Measurements from ENCODE around the gene GABBR2. TPM values are rescaled to one million over a fixed set of nuclear protein-coding genes. Genes with fewer than 3 reads are reported as not detected.

Gene GABBR2
- total and polyA plus RNA-seq, 2 experiments from 2014 or later = 0.89 to 1.3 TPM

DNA sequence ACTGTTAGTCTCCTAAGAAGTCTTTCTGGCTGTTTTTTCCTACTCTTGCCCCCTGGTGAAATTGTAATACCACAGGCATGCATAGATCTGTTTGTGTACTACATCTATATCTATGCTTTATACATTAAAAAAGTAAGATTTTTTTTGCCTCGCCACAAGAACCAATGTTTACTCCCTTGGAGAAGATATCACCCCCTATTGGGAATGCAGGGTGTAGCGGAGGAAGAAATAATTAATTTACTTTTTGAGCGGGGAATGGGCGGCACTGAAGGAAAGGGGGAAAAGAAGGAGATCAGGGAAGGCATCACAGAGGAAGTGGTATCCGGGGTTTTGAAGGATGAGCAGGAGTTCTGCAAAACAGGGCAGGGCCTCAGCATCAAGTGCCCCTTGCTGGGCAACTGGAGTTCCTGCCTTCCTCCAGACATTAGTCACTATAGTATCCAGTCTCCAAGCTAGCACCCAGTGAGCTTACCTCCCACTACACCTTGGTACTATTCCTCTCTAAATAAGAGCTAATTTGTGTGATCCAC is 134.9 kb downstream of the GABBR2 start (continued):
- TF ChIP-seq, protein P1, sequence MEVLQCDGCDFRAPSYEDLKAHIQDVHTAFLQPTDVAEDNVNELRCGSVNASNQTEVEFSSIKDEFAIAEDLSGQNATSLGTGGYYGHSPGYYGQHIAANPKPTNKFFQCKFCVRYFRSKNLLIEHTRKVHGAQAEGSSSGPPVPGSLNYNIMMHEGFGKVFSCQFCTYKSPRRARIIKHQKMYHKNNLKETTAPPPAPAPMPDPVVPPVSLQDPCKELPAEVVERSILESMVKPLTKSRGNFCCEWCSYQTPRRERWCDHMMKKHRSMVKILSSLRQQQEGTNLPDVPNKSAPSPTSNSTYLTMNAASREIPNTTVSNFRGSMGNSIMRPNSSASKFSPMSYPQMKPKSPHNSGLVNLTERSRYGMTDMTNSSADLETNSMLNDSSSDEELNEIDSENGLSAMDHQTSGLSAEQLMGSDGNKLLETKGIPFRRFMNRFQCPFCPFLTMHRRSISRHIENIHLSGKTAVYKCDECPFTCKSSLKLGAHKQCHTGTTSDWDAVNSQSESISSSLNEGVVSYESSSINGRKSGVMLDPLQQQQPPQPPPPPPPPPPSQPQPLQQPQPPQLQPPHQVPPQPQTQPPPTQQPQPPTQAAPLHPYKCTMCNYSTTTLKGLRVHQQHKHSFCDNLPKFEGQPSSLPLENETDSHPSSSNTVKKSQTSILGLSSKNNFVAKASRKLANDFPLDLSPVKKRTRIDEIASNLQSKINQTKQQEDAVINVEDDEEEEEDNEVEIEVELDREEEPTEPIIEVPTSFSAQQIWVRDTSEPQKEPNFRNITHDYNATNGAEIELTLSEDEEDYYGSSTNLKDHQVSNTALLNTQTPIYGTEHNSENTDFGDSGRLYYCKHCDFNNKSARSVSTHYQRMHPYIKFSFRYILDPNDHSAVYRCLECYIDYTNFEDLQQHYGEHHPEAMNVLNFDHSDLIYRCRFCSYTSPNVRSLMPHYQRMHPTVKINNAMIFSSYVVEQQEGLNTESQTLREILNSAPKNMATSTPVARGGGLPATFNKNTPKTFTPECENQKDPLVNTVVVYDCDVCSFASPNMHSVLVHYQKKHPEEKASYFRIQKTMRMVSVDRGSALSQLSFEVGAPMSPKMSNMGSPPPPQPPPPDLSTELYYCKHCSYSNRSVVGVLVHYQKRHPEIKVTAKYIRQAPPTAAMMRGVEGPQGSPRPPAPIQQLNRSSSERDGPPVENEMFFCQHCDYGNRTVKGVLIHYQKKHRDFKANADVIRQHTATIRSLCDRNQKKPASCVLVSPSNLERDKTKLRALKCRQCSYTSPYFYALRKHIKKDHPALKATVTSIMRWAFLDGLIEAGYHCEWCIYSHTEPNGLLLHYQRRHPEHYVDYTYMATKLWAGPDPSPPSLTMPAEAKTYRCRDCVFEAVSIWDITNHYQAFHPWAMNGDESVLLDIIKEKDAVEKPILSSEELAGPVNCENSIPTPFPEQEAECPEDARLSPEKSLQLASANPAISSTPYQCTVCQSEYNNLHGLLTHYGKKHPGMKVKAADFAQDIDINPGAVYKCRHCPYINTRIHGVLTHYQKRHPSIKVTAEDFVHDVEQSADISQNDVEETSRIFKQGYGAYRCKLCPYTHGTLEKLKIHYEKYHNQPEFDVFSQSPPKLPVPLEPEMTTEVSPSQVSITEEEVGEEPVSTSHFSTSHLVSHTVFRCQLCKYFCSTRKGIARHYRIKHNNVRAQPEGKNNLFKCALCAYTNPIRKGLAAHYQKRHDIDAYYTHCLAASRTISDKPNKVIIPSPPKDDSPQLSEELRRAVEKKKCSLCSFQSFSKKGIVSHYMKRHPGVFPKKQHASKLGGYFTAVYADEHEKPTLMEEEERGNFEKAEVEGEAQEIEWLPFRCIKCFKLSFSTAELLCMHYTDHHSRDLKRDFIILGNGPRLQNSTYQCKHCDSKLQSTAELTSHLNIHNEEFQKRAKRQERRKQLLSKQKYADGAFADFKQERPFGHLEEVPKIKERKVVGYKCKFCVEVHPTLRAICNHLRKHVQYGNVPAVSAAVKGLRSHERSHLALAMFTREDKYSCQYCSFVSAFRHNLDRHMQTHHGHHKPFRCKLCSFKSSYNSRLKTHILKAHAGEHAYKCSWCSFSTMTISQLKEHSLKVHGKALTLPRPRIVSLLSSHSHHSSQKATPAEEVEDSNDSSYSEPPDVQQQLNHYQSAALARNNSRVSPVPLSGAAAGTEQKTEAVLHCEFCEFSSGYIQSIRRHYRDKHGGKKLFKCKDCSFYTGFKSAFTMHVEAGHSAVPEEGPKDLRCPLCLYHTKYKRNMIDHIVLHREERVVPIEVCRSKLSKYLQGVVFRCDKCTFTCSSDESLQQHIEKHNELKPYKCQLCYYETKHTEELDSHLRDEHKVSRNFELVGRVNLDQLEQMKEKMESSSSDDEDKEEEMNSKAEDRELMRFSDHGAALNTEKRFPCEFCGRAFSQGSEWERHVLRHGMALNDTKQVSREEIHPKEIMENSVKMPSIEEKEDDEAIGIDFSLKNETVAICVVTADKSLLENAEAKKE (CRISPR knock-in tag; IDR thresholded peaks at IDR 0.05) = no peak

DNA sequence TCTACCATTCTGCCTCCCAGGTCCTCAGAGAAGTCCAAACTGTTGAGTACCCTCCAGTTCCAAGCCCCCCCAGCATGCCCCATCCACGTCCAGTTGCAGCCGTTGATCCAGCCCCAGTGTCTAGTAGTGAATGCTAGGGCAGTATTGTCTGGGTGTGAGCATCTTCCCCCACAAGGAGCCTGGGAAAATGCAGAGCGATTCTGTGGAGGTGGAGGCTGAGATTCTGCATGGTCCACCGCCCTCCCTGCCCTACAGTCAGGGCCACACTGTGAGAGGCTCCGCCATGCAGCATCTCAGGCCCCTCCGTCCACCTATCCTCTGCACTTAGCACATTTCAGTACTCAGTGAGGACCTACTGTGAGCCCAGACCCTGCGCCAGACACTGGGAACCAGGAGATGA is 135.9 kb downstream of the GABBR2 start:
- H3K27ac Mint-ChIP-seq = no peak overlapping the region
- H3K4me3 ChIP-seq = no peak overlapping the region
- H3K79me2 ChIP-seq (replicated peaks; ENCODE audit: insufficient read depth) = no peaks in the 10 kb centered on the region
- peaks cover 3% of the 10 kb centered on the region for H3K27me3 Mint-ChIP-seq (ENCODE audit: insufficient read depth, low read depth, poor library complexity)
- no peaks in the 10 kb centered on the region for H3K4me1 ChIP-seq (ENCODE audit: insufficient read depth)
- H3K27me3 ChIP-seq (ENCODE audit: insufficient read depth) = no peaks in the 10 kb centered on the region
- H3K36me3 ChIP-seq (ENCODE audit: insufficient read depth) = no peaks in the 10 kb centered on the region
- no peak overlapping the region for H3K27ac ChIP-seq (ENCODE audit: low read depth)
- no peak overlapping the region for H3K4me2 ChIP-seq
- no peaks in the 10 kb centered on the region; the same call in 2 of the 3 replicates for H3K4me1 Mint-ChIP-seq
- DNase-seq (ENCODE audit: low spot score) (no peak), ATAC-seq (no peak)
- H3K9me3 Mint-ChIP-seq = no peaks in the 10 kb centered on the region; the same call in 2 of the 3 replicates
- H3F3A ChIP-seq (replicated peaks; ENCODE audit: low read depth) = no peaks in the 10 kb centered on the region
- H2AFZ ChIP-seq = no peak overlapping the region
- H3K9me2 ChIP-seq (ENCODE audit: insufficient read depth) = no peaks in the 10 kb centered on the region
- no peak overlapping the region for H3K4me3 Mint-ChIP-seq
- H3K36me3 Mint-ChIP-seq (ENCODE audit: low read depth) = no peaks in the 10 kb centered on the region
- H4K20me1 ChIP-seq (replicated peaks; ENCODE audit: insufficient read depth) = no peaks in the 10 kb centered on the region
- TF ChIP-seq, protein P1 (CRISPR knock-in tag; IDR thresholded peaks at IDR 0.05) = no peak
- TF ChIP-seq NANOG (IDR thresholded peaks at IDR 0.05; ENCODE audit: borderline replicate concordance) (no peak), CREB1 (CRISPR knock-in tag; IDR thresholded peaks at IDR 0.05; ENCODE audit: low read depth) (no peak), POLR2AphosphoS5 (IDR thresholded peaks at IDR 0.05; ENCODE audit: low read depth) (no peak)
- TF ChIP-seq, protein P2, sequence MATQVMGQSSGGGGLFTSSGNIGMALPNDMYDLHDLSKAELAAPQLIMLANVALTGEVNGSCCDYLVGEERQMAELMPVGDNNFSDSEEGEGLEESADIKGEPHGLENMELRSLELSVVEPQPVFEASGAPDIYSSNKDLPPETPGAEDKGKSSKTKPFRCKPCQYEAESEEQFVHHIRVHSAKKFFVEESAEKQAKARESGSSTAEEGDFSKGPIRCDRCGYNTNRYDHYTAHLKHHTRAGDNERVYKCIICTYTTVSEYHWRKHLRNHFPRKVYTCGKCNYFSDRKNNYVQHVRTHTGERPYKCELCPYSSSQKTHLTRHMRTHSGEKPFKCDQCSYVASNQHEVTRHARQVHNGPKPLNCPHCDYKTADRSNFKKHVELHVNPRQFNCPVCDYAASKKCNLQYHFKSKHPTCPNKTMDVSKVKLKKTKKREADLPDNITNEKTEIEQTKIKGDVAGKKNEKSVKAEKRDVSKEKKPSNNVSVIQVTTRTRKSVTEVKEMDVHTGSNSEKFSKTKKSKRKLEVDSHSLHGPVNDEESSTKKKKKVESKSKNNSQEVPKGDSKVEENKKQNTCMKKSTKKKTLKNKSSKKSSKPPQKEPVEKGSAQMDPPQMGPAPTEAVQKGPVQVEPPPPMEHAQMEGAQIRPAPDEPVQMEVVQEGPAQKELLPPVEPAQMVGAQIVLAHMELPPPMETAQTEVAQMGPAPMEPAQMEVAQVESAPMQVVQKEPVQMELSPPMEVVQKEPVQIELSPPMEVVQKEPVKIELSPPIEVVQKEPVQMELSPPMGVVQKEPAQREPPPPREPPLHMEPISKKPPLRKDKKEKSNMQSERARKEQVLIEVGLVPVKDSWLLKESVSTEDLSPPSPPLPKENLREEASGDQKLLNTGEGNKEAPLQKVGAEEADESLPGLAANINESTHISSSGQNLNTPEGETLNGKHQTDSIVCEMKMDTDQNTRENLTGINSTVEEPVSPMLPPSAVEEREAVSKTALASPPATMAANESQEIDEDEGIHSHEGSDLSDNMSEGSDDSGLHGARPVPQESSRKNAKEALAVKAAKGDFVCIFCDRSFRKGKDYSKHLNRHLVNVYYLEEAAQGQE (IDR thresholded peaks at IDR 0.05; ENCODE audit: unreplicated experiment) = no peak

Data from GM23338 (cell line).